ENCODE data around the gene FRRS1L.

GRCh38 chr9:109092051-109092580 is 74.9 kb downstream of the FRRS1L start:
- TF ChIP-seq, protein P1, sequence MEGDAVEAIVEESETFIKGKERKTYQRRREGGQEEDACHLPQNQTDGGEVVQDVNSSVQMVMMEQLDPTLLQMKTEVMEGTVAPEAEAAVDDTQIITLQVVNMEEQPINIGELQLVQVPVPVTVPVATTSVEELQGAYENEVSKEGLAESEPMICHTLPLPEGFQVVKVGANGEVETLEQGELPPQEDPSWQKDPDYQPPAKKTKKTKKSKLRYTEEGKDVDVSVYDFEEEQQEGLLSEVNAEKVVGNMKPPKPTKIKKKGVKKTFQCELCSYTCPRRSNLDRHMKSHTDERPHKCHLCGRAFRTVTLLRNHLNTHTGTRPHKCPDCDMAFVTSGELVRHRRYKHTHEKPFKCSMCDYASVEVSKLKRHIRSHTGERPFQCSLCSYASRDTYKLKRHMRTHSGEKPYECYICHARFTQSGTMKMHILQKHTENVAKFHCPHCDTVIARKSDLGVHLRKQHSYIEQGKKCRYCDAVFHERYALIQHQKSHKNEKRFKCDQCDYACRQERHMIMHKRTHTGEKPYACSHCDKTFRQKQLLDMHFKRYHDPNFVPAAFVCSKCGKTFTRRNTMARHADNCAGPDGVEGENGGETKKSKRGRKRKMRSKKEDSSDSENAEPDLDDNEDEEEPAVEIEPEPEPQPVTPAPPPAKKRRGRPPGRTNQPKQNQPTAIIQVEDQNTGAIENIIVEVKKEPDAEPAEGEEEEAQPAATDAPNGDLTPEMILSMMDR (IDR thresholded peaks at IDR 0.05; ENCODE audit: low read length) = no peak
- no peak for TF ChIP-seq EZH2 (IDR thresholded peaks at IDR 0.05; ENCODE audit: borderline replicate concordance, low read length)

Measured in OCI-LY1 (cell line).